Osteoblast (primary cell): ENCODE data around the gene DHX15. TPM values are rescaled to one million over a fixed set of nuclear protein-coding genes. Genes with fewer than 3 reads are reported as not detected.
A peak's percentile ranks its signal among the peaks of the same experiment; 100 is the strongest.

Experiments used
- DNase-seq: peaks from one replicate; pipeline ENCODE4 v3.0.0; 2011; ENCODE audit warnings: low spot score, mixed read lengths; ENCODE audit not compliant: insufficient read length; ENCODE audit errors: missing footprints
- H2AFZ ChIP-seq: 2 replicates; pipeline ENCODE4 v1.6.0; 2011; ENCODE audit warnings: mild to moderate bottlenecking, low read length
- H3K27ac ChIP-seq: 2 replicates; pipeline ENCODE4 v1.5.1; 2011; ENCODE audit warnings: mild to moderate bottlenecking, low read depth, low read length, moderate library complexity
- H3K27me3 ChIP-seq: 2 replicates; pipeline ENCODE4 v1.6.0; 2012; ENCODE audit warnings: mild to moderate bottlenecking, control low read depth, inconsistent platforms, low read length, moderate library complexity; ENCODE audit not compliant: insufficient read depth
- H3K36me3 ChIP-seq: 2 replicates; pipeline ENCODE4 v1.5.1; 2011; ENCODE audit warnings: mild to moderate bottlenecking, low read length, control low read depth, moderate library complexity; ENCODE audit not compliant: insufficient read depth
- H3K4me1 ChIP-seq: 2 replicates; pipeline ENCODE4 v1.5.1; 2011; ENCODE audit warnings: mild to moderate bottlenecking, low read length, control low read depth, moderate library complexity; ENCODE audit not compliant: insufficient read depth
- H3K4me2 ChIP-seq: 2 replicates; pipeline ENCODE4 v1.6.0; 2011; ENCODE audit warnings: mild to moderate bottlenecking, low read length; ENCODE audit not compliant: insufficient read depth
- H3K4me3 ChIP-seq: fragments of 200-600 bp; sonication (generic); 3 replicates; pipeline ENCODE4 v1.5.1; 2012; ENCODE audit warnings: mild to moderate bottlenecking, low read length, inconsistent platforms; ENCODE audit not compliant: insufficient read depth
- H3K79me2 ChIP-seq: 2 replicates; pipeline ENCODE4 v1.6.0; 2012; ENCODE audit warnings: mild to moderate bottlenecking, low read length, control low read depth, inconsistent platforms; ENCODE audit not compliant: insufficient read depth
- H3K9me3 ChIP-seq: 2 replicates; pipeline ENCODE4 v1.5.1; 2011; ENCODE audit warnings: low read depth, low read length, control low read depth
- H4K20me1 ChIP-seq: 2 replicates; pipeline ENCODE4 v1.6.0; 2012; ENCODE audit warnings: mild to moderate bottlenecking, low read length, control low read depth; ENCODE audit not compliant: insufficient read depth
- CTCF ChIP-seq: IDR thresholded peaks from 2 replicates; pipeline ENCODE4 v1.5.1; 2011; ENCODE audit warnings: mild to moderate bottlenecking, low read depth, low read length, moderate library complexity; ENCODE audit errors: extremely low read depth
- total RNA-seq: library from RNA; depleted of rRNA; stranded (reverse); fragments of >200 nt; gene quantifications from 2 replicates; pipeline ENCODE4 v1.2.3, GENCODE V29; 2012

Gene DHX15
- total RNA-seq, 1 donor = 109 TPM

GRCh38 chr4:24550441-24551175 is 33.7 kb downstream of the DHX15 start:
- H2AFZ ChIP-seq = no peak overlapping the region
- no peak overlapping the region for H3K4me3 ChIP-seq
- H4K20me1 ChIP-seq = peaks cover 36% of the 10 kb centered on the region
- peaks cover 94% of the 10 kb centered on the region for H3K79me2 ChIP-seq
- peaks cover 14% of the 10 kb centered on the region for H3K4me1 ChIP-seq
- TF ChIP-seq CTCF = no peak
- H3K27me3 ChIP-seq = no peaks in the 10 kb centered on the region
- DNase-seq = no peak
- H3K27ac ChIP-seq = peak overlapping the region; percentile 20
- peaks cover 38% of the 10 kb centered on the region for H3K36me3 ChIP-seq
- no peak overlapping the region for H3K4me2 ChIP-seq
- no peaks in the 10 kb centered on the region for H3K9me3 ChIP-seq

GRCh38 chr4:24547979-24548378 is 36.4 kb downstream of the DHX15 start:
- H3K36me3 ChIP-seq = peaks cover 23% of the 10 kb centered on the region
- no peak for DNase-seq
- H3K4me1 ChIP-seq = peaks cover 12% of the 10 kb centered on the region
- H3K4me3 ChIP-seq = no peak overlapping the region
- H3K9me3 ChIP-seq = no peaks in the 10 kb centered on the region
- no peak for TF ChIP-seq CTCF
- peaks cover 96% of the 10 kb centered on the region for H3K79me2 ChIP-seq
- no peak overlapping the region for H3K27ac ChIP-seq
- H2AFZ ChIP-seq = no peak overlapping the region
- no peaks in the 10 kb centered on the region for H3K27me3 ChIP-seq
- peaks cover 32% of the 10 kb centered on the region for H4K20me1 ChIP-seq
- no peak overlapping the region for H3K4me2 ChIP-seq

GRCh38 chr4:24544208-24544988 is 40.0 kb downstream of the DHX15 start:
- Histone ChIP-seq H4K20me1 (peaks cover 12% of the 10 kb centered on the region), H3K79me2 (peaks cover 97% of the 10 kb centered on the region), H3K4me2 (no peak overlapping the region), H3K27ac (no peak overlapping the region), H3K4me1 (no peaks in the 10 kb centered on the region), H3K4me3 (no peak overlapping the region), H3K9me3 (no peaks in the 10 kb centered on the region), H3K36me3 (peaks cover 41% of the 10 kb centered on the region), H2AFZ (no peak overlapping the region), H3K27me3 (no peaks in the 10 kb centered on the region)
- TF ChIP-seq CTCF = no peak
- DNase-seq = no peak

- no peak for DNase-seq
- Histone ChIP-seq H4K20me1 (peaks cover 11% of the 10 kb centered on the region), H2AFZ (no peak overlapping the region)
Observed at GRCh38 chr4:24537025-24537424, 47.3 kb downstream of the DHX15 start.

More at GRCh38 chr4:24537025-24537424, 47.3 kb downstream of the DHX15 start:
- no peak for TF ChIP-seq CTCF
- Histone ChIP-seq H3K27ac (peak overlapping the region; percentile 9), H3K4me3 (no peak overlapping the region), H3K4me1 (no peaks in the 10 kb centered on the region), H3K4me2 (no peak overlapping the region), H3K79me2 (peaks cover 80% of the 10 kb centered on the region), H3K9me3 (no peaks in the 10 kb centered on the region), H3K36me3 (peaks cover 61% of the 10 kb centered on the region), H3K27me3 (no peaks in the 10 kb centered on the region)
